ENCODE measurements around the gene IGF1R. TPM values are rescaled to one million over a fixed set of nuclear protein-coding genes. Genes with fewer than 3 reads are reported as not detected.

Gene IGF1R
- total and polyA plus RNA-seq, 2 of the 8 experiments (the other 6 are each of a cell fraction or from before 2014, with no cell fraction given), result 32.9 to 109 TPM

DNA sequence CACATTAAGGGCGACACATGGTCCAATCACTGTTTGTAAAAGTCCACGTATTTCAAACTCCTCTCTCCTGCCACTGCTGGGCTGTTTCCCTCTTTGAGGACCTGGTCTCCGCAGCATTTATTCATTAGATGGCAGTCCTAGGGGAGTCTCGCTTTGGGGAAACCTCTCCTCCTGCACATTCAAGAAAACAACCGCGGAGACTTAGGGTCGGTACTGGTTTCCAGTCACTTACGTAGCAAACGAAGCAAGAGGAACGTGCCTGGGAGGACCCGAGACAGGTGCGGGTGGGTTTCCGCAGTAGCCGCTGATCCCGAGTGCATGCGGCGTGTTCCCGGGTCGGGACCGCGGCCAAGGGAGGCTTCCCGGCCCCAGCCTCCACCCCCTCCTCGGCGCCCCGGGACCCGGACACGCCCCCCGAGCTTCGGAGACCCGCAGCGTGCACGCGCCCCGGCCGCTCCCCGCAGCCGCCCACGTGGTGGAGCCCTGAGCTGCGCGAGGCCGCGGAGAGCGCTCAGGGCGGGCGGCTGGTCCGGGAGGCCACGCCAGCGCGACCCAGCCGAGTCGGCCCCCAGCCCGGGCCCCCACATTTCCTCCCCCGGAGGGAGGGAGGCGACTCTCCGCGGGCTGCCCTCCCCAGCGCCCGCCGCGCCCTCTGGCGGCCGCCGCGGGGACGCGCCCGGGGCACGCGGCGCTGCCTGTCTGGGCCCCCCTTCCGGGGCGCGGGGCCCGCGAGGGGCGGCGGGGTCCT is 1.1 kb upstream of the IGF1R start (continued):
- TF ChIP-seq, protein P1, sequence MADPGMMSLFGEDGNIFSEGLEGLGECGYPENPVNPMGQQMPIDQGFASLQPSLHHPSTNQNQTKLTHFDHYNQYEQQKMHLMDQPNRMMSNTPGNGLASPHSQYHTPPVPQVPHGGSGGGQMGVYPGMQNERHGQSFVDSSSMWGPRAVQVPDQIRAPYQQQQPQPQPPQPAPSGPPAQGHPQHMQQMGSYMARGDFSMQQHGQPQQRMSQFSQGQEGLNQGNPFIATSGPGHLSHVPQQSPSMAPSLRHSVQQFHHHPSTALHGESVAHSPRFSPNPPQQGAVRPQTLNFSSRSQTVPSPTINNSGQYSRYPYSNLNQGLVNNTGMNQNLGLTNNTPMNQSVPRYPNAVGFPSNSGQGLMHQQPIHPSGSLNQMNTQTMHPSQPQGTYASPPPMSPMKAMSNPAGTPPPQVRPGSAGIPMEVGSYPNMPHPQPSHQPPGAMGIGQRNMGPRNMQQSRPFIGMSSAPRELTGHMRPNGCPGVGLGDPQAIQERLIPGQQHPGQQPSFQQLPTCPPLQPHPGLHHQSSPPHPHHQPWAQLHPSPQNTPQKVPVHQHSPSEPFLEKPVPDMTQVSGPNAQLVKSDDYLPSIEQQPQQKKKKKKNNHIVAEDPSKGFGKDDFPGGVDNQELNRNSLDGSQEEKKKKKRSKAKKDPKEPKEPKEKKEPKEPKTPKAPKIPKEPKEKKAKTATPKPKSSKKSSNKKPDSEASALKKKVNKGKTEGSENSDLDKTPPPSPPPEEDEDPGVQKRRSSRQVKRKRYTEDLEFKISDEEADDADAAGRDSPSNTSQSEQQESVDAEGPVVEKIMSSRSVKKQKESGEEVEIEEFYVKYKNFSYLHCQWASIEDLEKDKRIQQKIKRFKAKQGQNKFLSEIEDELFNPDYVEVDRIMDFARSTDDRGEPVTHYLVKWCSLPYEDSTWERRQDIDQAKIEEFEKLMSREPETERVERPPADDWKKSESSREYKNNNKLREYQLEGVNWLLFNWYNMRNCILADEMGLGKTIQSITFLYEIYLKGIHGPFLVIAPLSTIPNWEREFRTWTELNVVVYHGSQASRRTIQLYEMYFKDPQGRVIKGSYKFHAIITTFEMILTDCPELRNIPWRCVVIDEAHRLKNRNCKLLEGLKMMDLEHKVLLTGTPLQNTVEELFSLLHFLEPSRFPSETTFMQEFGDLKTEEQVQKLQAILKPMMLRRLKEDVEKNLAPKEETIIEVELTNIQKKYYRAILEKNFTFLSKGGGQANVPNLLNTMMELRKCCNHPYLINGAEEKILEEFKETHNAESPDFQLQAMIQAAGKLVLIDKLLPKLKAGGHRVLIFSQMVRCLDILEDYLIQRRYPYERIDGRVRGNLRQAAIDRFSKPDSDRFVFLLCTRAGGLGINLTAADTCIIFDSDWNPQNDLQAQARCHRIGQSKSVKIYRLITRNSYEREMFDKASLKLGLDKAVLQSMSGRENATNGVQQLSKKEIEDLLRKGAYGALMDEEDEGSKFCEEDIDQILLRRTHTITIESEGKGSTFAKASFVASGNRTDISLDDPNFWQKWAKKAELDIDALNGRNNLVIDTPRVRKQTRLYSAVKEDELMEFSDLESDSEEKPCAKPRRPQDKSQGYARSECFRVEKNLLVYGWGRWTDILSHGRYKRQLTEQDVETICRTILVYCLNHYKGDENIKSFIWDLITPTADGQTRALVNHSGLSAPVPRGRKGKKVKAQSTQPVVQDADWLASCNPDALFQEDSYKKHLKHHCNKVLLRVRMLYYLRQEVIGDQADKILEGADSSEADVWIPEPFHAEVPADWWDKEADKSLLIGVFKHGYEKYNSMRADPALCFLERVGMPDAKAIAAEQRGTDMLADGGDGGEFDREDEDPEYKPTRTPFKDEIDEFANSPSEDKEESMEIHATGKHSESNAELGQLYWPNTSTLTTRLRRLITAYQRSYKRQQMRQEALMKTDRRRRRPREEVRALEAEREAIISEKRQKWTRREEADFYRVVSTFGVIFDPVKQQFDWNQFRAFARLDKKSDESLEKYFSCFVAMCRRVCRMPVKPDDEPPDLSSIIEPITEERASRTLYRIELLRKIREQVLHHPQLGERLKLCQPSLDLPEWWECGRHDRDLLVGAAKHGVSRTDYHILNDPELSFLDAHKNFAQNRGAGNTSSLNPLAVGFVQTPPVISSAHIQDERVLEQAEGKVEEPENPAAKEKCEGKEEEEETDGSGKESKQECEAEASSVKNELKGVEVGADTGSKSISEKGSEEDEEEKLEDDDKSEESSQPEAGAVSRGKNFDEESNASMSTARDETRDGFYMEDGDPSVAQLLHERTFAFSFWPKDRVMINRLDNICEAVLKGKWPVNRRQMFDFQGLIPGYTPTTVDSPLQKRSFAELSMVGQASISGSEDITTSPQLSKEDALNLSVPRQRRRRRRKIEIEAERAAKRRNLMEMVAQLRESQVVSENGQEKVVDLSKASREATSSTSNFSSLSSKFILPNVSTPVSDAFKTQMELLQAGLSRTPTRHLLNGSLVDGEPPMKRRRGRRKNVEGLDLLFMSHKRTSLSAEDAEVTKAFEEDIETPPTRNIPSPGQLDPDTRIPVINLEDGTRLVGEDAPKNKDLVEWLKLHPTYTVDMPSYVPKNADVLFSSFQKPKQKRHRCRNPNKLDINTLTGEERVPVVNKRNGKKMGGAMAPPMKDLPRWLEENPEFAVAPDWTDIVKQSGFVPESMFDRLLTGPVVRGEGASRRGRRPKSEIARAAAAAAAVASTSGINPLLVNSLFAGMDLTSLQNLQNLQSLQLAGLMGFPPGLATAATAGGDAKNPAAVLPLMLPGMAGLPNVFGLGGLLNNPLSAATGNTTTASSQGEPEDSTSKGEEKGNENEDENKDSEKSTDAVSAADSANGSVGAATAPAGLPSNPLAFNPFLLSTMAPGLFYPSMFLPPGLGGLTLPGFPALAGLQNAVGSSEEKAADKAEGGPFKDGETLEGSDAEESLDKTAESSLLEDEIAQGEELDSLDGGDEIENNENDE (IDR thresholded peaks at IDR 0.05; ENCODE audit: insufficient replicate concordance, low read length), result no peak
- peak; percentile 47; the same call in 1 of the 2 replicates for TF ChIP-seq TAF1 (IDR thresholded peaks at IDR 0.05; ENCODE audit: low read depth, low read length)
- no peak for TF ChIP-seq GABPA (IDR thresholded peaks at IDR 0.05; ENCODE audit: borderline replicate concordance, insufficient read depth, low read length)
- TF ChIP-seq NANOG (IDR thresholded peaks at IDR 0.05; ENCODE audit: insufficient read depth, low read depth, low read length, poor library complexity, severe bottlenecking), result no peak
- TF ChIP-seq SAP30 (IDR thresholded peaks at IDR 0.05; ENCODE audit: insufficient read depth, insufficient replicate concordance, low read length), result peak; percentile 30
- TF ChIP-seq POLR2AphosphoS5 (IDR thresholded peaks at IDR 0.05; ENCODE audit: low read depth, low read length), result peak; percentile 82
- no peak for TF ChIP-seq BRCA1 (IDR thresholded peaks at IDR 0.05; ENCODE audit: low read depth, low read length)
- peak in 1 of 2 experiments; percentile 92; a peak in 1 of 4 replicates for TF ChIP-seq HDAC2 (IDR thresholded peaks at IDR 0.05; ENCODE audit: borderline replicate concordance in 1 of 2, low read depth in 2 of 2, low read length in 2 of 2)
- TF ChIP-seq KDM4A (IDR thresholded peaks at IDR 0.05; ENCODE audit: low read depth, low read length, severe bottlenecking), result peak; percentile 43
